Melanocyte of skin (primary cell): Measurements from ENCODE around the gene DEPDC4. TPM values are rescaled to one million over a fixed set of nuclear protein-coding genes. Genes with fewer than 3 reads are reported as not detected.

Experiments
- small RNA-seq, 2 donors: library from RNA; depleted of rRNA; stranded (forward); fragments of <200 nt; gene quantifications; one replicate each; pipeline ENCODE3, GENCODE V24; 2012
- total RNA-seq, 2 donors: library from RNA; depleted of rRNA; stranded (reverse); fragments of >200 nt; gene quantifications; 2 replicates each; pipeline ENCODE4 v1.2.3, GENCODE V29; 2012

The DEPDC4 gene
- total RNA-seq, result 1 to 10 TPM; 1.0 to 2.0 TPM

DNA sequence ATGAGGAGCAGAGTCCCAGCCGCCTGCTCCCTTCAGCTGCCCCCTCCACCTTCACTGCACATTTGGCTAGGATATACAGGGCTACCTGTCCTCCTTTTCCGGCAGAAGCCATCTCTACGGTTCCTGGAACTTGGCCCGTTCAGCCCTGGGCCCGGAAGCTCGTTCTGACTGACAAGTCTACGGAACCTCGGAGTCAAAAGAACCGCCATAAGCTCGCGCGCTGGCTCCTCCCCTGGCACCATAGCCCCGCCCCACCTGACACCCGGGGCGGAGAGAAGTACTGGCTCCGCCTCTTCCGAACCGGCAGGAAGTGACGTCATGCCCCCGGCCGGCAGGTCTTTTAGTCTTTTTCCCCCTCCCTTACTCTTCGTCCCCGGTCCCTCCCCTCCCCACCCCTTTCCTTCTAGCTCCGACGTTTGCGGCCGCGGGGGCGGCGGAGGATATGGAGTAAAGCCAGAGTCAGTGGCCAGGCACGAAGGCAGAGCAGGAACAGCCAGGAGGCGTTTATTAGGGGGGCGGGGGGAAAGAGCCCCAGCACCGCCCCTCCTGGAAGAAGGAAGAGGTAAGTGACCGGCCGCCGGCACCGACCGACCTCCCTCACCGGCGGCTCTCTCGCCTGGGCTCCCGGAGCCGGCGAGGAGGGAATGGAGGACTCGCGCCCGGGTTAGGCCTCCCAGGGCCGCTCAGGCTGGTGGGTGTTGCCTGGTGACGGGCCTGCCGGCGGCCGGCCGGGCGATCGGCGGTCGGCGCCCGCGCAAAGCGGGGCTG is at the start of gene DEPDC4, which contains the start of gene SCYL2:
Gene DEPDC4, minus strand, starts transcription at position 245 of the 768 bp plus-strand sequence. Its CDS starts 3 bp downstream, at position 242.
Gene SCYL2, plus strand, starts transcription at position 343 of the 768 bp plus-strand sequence. CDS start 15,794 bp downstream, outside the sequence.

DNA sequence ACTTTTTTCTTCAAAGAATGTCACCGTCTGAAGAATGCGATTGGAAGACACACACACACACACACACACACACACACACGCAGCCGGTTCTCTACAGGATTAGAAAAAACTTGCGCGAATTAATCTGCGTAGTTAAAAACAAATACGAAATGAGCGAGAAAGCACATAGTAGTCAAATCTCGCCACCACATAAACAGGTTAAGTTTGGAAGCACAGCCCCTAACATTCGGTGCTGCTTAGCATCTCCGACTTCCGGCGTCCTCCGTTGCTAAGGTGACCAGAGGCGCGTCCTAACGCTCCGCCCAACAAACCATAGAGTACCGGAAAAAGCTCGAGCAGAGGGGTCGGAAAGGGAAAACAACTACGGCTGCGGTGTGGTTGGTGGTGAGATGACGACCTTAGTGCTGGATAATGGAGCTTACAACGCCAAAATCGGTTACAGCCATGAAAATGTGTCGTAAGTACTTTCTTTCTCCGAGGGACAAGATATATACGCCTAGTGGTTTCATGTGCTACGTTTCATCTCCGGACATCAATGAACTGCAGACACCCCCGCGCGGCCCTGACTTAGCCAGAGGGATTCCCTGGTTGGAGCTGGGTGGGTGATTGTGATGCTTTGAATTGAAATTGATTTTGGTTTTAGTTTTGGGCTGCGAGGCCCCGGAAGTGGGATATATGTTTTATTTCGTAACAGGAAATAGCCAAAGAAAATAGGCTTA is 66.3 kb downstream of the DEPDC4 start, which contains the start of gene ACTR6:
Gene ACTR6, plus strand, starts transcription at position 353 of the 719 bp plus-strand sequence. Its CDS starts 37 bp downstream, at position 390.

Small RNAs within 50 kb of the gene (small RNA-seq; reads per million reads assigned to genes)
- gene RF00019, result 0 reads per million in 2 donors

Other genes starting within 250 kb of the DEPDC4 start
- 10 to 100 TPM; 20.0 to 22.7 TPM for gene BLTP3B, start 124.2 kb downstream of the DEPDC4 start, total RNA-seq
- 10 to 100 TPM; 23.0 to 24.4 TPM for gene ACTR6, start 66.3 kb downstream of the DEPDC4 start, total RNA-seq
- gene SCYL2, start 98 bp upstream of the DEPDC4 start, total RNA-seq, result 10 to 100 TPM; 64.4 to 73.9 TPM
- gene SLC17A8, start 90.0 kb upstream of the DEPDC4 start, total RNA-seq, result not detected
- not detected for gene NR1H4, start 206.8 kb upstream of the DEPDC4 start, total RNA-seq